H9 (cell line): ENCODE data around the gene TMEM109. TPM values are rescaled to one million over a fixed set of nuclear protein-coding genes. Genes with fewer than 3 reads are reported as not detected.

Experiments
- DNase-seq: peaks from one replicate; pipeline ENCODE4 v3.0.0-alpha.2; 2017
- H2AFZ ChIP-seq: one replicate; pipeline ENCODE4 v1.6.1; 2013; ENCODE audit warnings: mild to moderate bottlenecking, low read length, control low read depth, moderate library complexity
- H2AK5ac ChIP-seq: 2 replicates; pipeline ENCODE4 v1.6.1; 2013; ENCODE audit warnings: low read length, control low read depth, mixed read lengths; ENCODE audit not compliant: insufficient read length
- H2BK120ac ChIP-seq: one replicate; pipeline ENCODE4 v1.6.1; 2013; ENCODE audit warnings: low read depth, mild to moderate bottlenecking, low read length, control low read depth, inconsistent platforms; ENCODE audit not compliant: poor library complexity, severe bottlenecking
- H2BK12ac ChIP-seq: 2 replicates; pipeline ENCODE4 v1.6.1; 2013; ENCODE audit warnings: low read length, control low read depth, mixed read lengths, low read depth; ENCODE audit not compliant: insufficient read length
- H2BK15ac ChIP-seq: 2 replicates; pipeline ENCODE4 v1.6.1; 2013; ENCODE audit warnings: low read depth, low read length, control low read depth
- H2BK20ac ChIP-seq: one replicate; pipeline ENCODE4 v1.6.1; 2013; ENCODE audit warnings: low read depth, mild to moderate bottlenecking, low read length, control low read depth, inconsistent platforms; ENCODE audit not compliant: poor library complexity, severe bottlenecking
- H2BK5ac ChIP-seq: 2 replicates; pipeline ENCODE4 v1.6.1; 2013; ENCODE audit warnings: low read length, control low read depth, mixed read lengths; ENCODE audit not compliant: insufficient read length
- H3K14ac ChIP-seq: 2 replicates; pipeline ENCODE4 v1.6.1; 2013; ENCODE audit warnings: low read length, control low read depth; ENCODE audit not compliant: insufficient read depth
- H3K18ac ChIP-seq: 2 replicates; pipeline ENCODE4 v1.6.1; 2013; ENCODE audit warnings: low read depth, mild to moderate bottlenecking, mixed read lengths, low read length, control low read depth; ENCODE audit not compliant: insufficient read length
- H3K23ac ChIP-seq: 2 replicates; pipeline ENCODE4 v1.6.1; 2013; ENCODE audit warnings: low read length, control low read depth, mixed read lengths, low read depth; ENCODE audit not compliant: insufficient read length
- H3K23me2 ChIP-seq: 2 replicates; pipeline ENCODE4 v1.6.1; 2013; ENCODE audit warnings: low read depth, mild to moderate bottlenecking, mixed read lengths, low read length, control low read depth; ENCODE audit not compliant: insufficient read length, poor library complexity, severe bottlenecking
- H3K27ac ChIP-seq: 2 replicates; pipeline ENCODE4 v1.5.1; 2013; ENCODE audit warnings: low read length, control low read depth, mixed read lengths, low read depth; ENCODE audit not compliant: insufficient read length
- H3K27me3 ChIP-seq: 2 replicates; pipeline ENCODE4 v1.6.1; 2013; ENCODE audit warnings: low read length, control low read depth, inconsistent platforms; ENCODE audit not compliant: insufficient read depth
- H3K4ac ChIP-seq: 2 replicates; pipeline ENCODE4 v1.6.1; 2013; ENCODE audit warnings: low read depth, mild to moderate bottlenecking, control low read depth, inconsistent platforms, low read length, moderate library complexity
- H3K4me1 ChIP-seq: 2 replicates; pipeline ENCODE4 v1.6.1; 2013; ENCODE audit warnings: low read length, control low read depth, inconsistent platforms; ENCODE audit not compliant: insufficient read depth
- H3K4me2 ChIP-seq: 2 replicates; pipeline ENCODE4 v1.6.1; 2013; ENCODE audit warnings: low read length, control low read depth, mixed read lengths; ENCODE audit not compliant: insufficient read length, insufficient read depth
- H3K56ac ChIP-seq: 2 replicates; pipeline ENCODE4 v1.6.1; 2013; ENCODE audit warnings: low read depth, mild to moderate bottlenecking, mixed read lengths, low read length, control low read depth; ENCODE audit not compliant: insufficient read length
- H3K79me1 ChIP-seq: 2 replicates; pipeline ENCODE4 v1.6.1; 2013; ENCODE audit warnings: low read depth, mild to moderate bottlenecking, moderate library complexity, low read length, control low read depth, inconsistent platforms; ENCODE audit not compliant: insufficient read depth, poor library complexity, severe bottlenecking
- H3K79me2 ChIP-seq: 2 replicates; pipeline ENCODE4 v1.6.1; 2013; ENCODE audit warnings: low read length, control low read depth, inconsistent platforms; ENCODE audit not compliant: insufficient read depth
- H3K9ac ChIP-seq: 2 replicates; pipeline ENCODE4 v1.6.1; 2013; ENCODE audit warnings: low read length, control low read depth, mixed read lengths; ENCODE audit not compliant: insufficient read length; ENCODE audit errors: extremely low read depth
- H3K9me3 ChIP-seq: one replicate; pipeline ENCODE4 v1.6.1; 2013; ENCODE audit warnings: low read depth, low read length, inconsistent platforms; ENCODE audit not compliant: control insufficient read depth
- H3T11ph ChIP-seq: one replicate; pipeline ENCODE4 v1.6.1; 2013; ENCODE audit warnings: mild to moderate bottlenecking, low read length, control low read depth, inconsistent platforms
- H4K20me1 ChIP-seq: one replicate; pipeline ENCODE4 v1.6.1; 2013; ENCODE audit not compliant: control insufficient read depth, insufficient read length, insufficient read depth
- H4K5ac ChIP-seq: 2 replicates; pipeline ENCODE4 v1.6.1; 2013; ENCODE audit warnings: low read depth, mild to moderate bottlenecking, mixed read lengths, low read length, control low read depth; ENCODE audit not compliant: insufficient read length
- H4K8ac ChIP-seq: replicated peaks from 2 replicates; pipeline ENCODE4 v1.6.1; 2013; ENCODE audit warnings: low read length, control low read depth, mixed read lengths, low read depth; ENCODE audit not compliant: insufficient read length
- H4K91ac ChIP-seq: 2 replicates; pipeline ENCODE4 v1.6.1; 2013; ENCODE audit warnings: low read depth, mild to moderate bottlenecking, moderate library complexity, mixed read lengths, low read length, control low read depth; ENCODE audit not compliant: insufficient read length
- H3K27ac Mint-ChIP-seq, 3 experiments: 2 replicates in 2 of 3; 3 replicates in 1 of 3; pipeline ENCODE4 v1.8.0; 2020 to 2021; ENCODE audit warnings: mixed read lengths in 3 of 3, mild to moderate bottlenecking in 1 of 3, moderate library complexity in 1 of 3
- H3K27me3 Mint-ChIP-seq: 2 replicates; pipeline ENCODE4 v1.8.0; 2021; ENCODE audit warnings: low read depth, mild to moderate bottlenecking, moderate library complexity, mixed read lengths
- H3K36me3 Mint-ChIP-seq, 3 experiments: 2 replicates in 2 of 3; 3 replicates in 1 of 3; pipeline ENCODE4 v1.8.0; 2020 to 2021; ENCODE audit warnings: low read depth in 3 of 3, mixed read lengths in 3 of 3; ENCODE audit not compliant: insufficient read depth in 1 of 3
- H3K4me1 Mint-ChIP-seq, 2 experiments: 2 replicates each; pipeline ENCODE4 v1.8.0; 2020; ENCODE audit warnings: mixed read lengths in 2 of 2
- H3K4me3 Mint-ChIP-seq, 2 experiments: 2 replicates in 1 of 2; 3 replicates in 1 of 2; pipeline ENCODE4 v1.8.0; 2020 to 2021; ENCODE audit warnings: mild to moderate bottlenecking in 2 of 2, mixed read lengths in 2 of 2, moderate library complexity in 1 of 2
- H3K9me3 Mint-ChIP-seq, 2 experiments: 2 replicates in 1 of 2; 3 replicates in 1 of 2; pipeline ENCODE4 v1.8.0; 2020; ENCODE audit warnings: mild to moderate bottlenecking in 2 of 2, mixed read lengths in 2 of 2, moderate library complexity in 1 of 2
- WGBS: extraction: QIAGEN DNeasy Blood & Tissue Kit; methylation state at CpG from one replicate; pipeline ENCODE4 v1.1.7; 2013; ENCODE audit warnings: missing lambda C conversion rate, low lambda C conversion rate, mixed read lengths; ENCODE audit not compliant: insufficient read length; ENCODE audit errors: extremely low coverage; 5-methylcytosine and 5-hydroxymethylcytosine counted together
- total RNA-seq: library from RNA; stranded (reverse); gene quantifications from 2 replicates; pipeline ENCODE4 v1.2.1, GENCODE V29; 2021
- TF ChIP-seq, protein P1 (sequence below): fragments of 200-600 bp; sonication (generic); conservative IDR thresholded peaks from 3 replicates; pipeline ENCODE4 v1.8.0; 2021; ENCODE audit warnings: antibody characterized with exemption, mild to moderate bottlenecking

The TMEM109 gene
- total RNA-seq, 1 experiment from 2014 or later: 38.0 TPM

GRCh38 chr11:60864856-60865513 is 49.0 kb upstream of the TMEM109 start:
- Histone ChIP-seq H3K4me1 (no peaks in the 10 kb centered on the region), H4K8ac (no peak overlapping the region), H4K91ac (no peak overlapping the region), H2BK15ac (no peak overlapping the region), H2AFZ (no peak overlapping the region), H3K56ac (no peak overlapping the region), H2BK120ac (no peak overlapping the region), H3K9ac (no peak overlapping the region), H2BK5ac (no peak overlapping the region), H3K4ac (no peak overlapping the region), H3K27ac (no peak overlapping the region), H4K20me1 (no peaks in the 10 kb centered on the region), H2AK5ac (no peak overlapping the region), H4K5ac (no peak overlapping the region), H2BK12ac (no peak overlapping the region), H3K9me3 (no peaks in the 10 kb centered on the region), H3K27me3 (no peaks in the 10 kb centered on the region), H2BK20ac (no peak overlapping the region), H3K4me2 (no peak overlapping the region), H3K79me2 (no peaks in the 10 kb centered on the region), H3K23me2 (no peaks in the 10 kb centered on the region), H3K23ac (no peak overlapping the region), H3K79me1 (no peaks in the 10 kb centered on the region), H3K18ac (no peak overlapping the region), H3K14ac (no peak overlapping the region), H3T11ph (no peak overlapping the region)
- H3K4me3 Mint-ChIP-seq: no peak overlapping the region
- TF ChIP-seq, protein P1, sequence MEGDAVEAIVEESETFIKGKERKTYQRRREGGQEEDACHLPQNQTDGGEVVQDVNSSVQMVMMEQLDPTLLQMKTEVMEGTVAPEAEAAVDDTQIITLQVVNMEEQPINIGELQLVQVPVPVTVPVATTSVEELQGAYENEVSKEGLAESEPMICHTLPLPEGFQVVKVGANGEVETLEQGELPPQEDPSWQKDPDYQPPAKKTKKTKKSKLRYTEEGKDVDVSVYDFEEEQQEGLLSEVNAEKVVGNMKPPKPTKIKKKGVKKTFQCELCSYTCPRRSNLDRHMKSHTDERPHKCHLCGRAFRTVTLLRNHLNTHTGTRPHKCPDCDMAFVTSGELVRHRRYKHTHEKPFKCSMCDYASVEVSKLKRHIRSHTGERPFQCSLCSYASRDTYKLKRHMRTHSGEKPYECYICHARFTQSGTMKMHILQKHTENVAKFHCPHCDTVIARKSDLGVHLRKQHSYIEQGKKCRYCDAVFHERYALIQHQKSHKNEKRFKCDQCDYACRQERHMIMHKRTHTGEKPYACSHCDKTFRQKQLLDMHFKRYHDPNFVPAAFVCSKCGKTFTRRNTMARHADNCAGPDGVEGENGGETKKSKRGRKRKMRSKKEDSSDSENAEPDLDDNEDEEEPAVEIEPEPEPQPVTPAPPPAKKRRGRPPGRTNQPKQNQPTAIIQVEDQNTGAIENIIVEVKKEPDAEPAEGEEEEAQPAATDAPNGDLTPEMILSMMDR: no peak
- DNase-seq: no peak
- no peaks in the 10 kb centered on the region; a peak in 1 of 7 replicates for H3K36me3 Mint-ChIP-seq
- peaks cover 0 to 2% of the 10 kb centered on the region in 2 experiments; a peak in 2 of 4 replicates for H3K4me1 Mint-ChIP-seq
- no CpG with 5 or more reads among the region's 7 CpGs for WGBS
- H3K27me3 Mint-ChIP-seq: peaks cover 2% of the 10 kb centered on the region; the same call in 1 of the 2 replicates
- no peak overlapping the region for H3K27ac Mint-ChIP-seq
- peaks cover 0 to 2% of the 10 kb centered on the region in 2 experiments; a peak in 1 of 5 replicates for H3K9me3 Mint-ChIP-seq
